ENCODE results near the gene CFAP100. TPM values are rescaled to one million over a fixed set of nuclear protein-coding genes. Genes with fewer than 3 reads are reported as not detected.

CFAP100 gene
- total and polyA plus RNA-seq, 9 of the 15 experiments (the other 6 are each of a cell fraction or from before 2014, with no cell fraction given) = not detected

GRCh38 chr3:126416943-126417342, 22.2 kb downstream of the CFAP100 start:
- Histone ChIP-seq H3K4me1 (replicated peaks in 1 of 2; ENCODE audit: control insufficient read depth in 2 of 2, insufficient read depth in 2 of 2, low read length in 2 of 2) (peaks cover 0 to 12% of the 10 kb centered on the region in 2 experiments; a peak in 3 of 5 replicates), H2AFZ (ENCODE audit: low read depth, low read length) (no peak overlapping the region), H3K27ac (ENCODE audit: extremely low read depth, low read depth, low read length) (no peak overlapping the region), H4K20me1 (replicated peaks; ENCODE audit: control insufficient read depth, insufficient read depth, low read length) (no peaks in the 10 kb centered on the region), H3K27me3 (ENCODE audit: control insufficient read depth in 2 of 2, insufficient read depth in 2 of 2, low read length in 2 of 2) (peaks cover 3 to 40% of the 10 kb centered on the region in 2 experiments; a peak in 3 of 5 replicates), H3K4me3 (no peak overlapping the region), H3K79me2 (ENCODE audit: control insufficient read depth, insufficient read depth, low read length) (no peaks in the 10 kb centered on the region), H3K9me1 (ENCODE audit: control insufficient read depth, insufficient read depth, low read length) (no peaks in the 10 kb centered on the region), H3K9me3 (replicated peaks; ENCODE audit: control insufficient read depth, insufficient read depth, low read depth, low read length) (no peaks in the 10 kb centered on the region), H3K36me3 (ENCODE audit: control insufficient read depth, insufficient read depth, low read length) (no peaks in the 10 kb centered on the region), H3K4me2 (ENCODE audit: insufficient read depth, low read length) (no peak overlapping the region), H3K9ac (ENCODE audit: insufficient read depth in 1 of 2, low read depth in 2 of 2, low read length in 2 of 2) (no peak overlapping the region)
- POLR2A ChIA-PET = interaction anchor here (0.6 kb wide), 3 partner anchors 10 to 266 kb away, joined by 3 read pairs; no protein-coding TSS in a partner anchor
- in situ Hi-C loops (cut with MboI) = no loop called here
- WGBS (ENCODE audit: insufficient coverage, low coverage, missing lambda C conversion rate) = 6% methylated on average over 7 of the region's 7 CpGs
- FAIRE-seq (no peak), DNase-seq (ENCODE audit: extremely low read depth in 1 of 4, low spot score in 3 of 4) (no peak), ATAC-seq (no peak)
- intact Hi-C loops (cut with micrococcal nuclease) = no loop called here
- BruUV-seq (replicated peaks) = no TSS peak
- no peak for TF ChIP-seq REST (IDR thresholded peaks at IDR 0.05; ENCODE audit: borderline replicate concordance)
- no peak for TF ChIP-seq REST (CRISPR knock-in tag; IDR thresholded peaks at IDR 0.05; ENCODE audit: low read depth)
- TF ChIP-seq THRAP3 (IDR thresholded peaks at IDR 0.05; ENCODE audit: borderline replicate concordance) = no peak
- no peak for TF ChIP-seq TFE3 (CRISPR knock-in tag; IDR thresholded peaks at IDR 0.05)
- no peak for TF ChIP-seq MCM2 (IDR thresholded peaks at IDR 0.05; ENCODE audit: low read depth)
- TF ChIP-seq KLF10 (CRISPR knock-in tag; IDR thresholded peaks at IDR 0.05) = no peak
- CTCF ChIA-PET (ENCODE audit: low intra/inter-chr PET ratio) = no interaction called here

All from K562 (cell line).